DMS 273 treated with DMSO at 0.1 percent for 48 hours (cell line): Measurements from ENCODE around the gene NKIRAS2.

Experiments used
- DNase-seq: peaks from one replicate; lab custom pipeline; 2025; lab: John Stamatoyannopoulos, UW

The NKIRAS2 gene

DNA sequence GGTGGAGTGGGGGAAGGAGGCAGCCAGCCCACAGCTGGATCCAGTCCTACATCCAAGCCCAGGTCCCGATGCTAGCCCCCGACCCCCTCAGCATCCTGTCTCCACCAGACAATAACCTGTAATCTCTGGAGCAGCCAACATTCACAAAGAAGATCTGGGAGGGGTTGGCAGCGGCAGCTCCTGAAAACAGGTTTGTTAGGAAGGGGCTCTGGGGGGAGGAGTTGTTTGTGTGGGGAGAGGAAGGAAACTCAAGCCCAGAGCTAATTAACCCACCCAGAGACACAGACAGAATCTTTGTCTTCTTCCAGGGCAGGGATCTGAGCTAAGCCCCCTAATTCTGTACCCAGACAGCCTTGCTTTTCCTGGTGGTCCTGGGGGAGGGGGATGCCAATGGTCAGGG is 35.1 kb downstream of the NKIRAS2 start:
- no peak for DNase-seq

DNA sequence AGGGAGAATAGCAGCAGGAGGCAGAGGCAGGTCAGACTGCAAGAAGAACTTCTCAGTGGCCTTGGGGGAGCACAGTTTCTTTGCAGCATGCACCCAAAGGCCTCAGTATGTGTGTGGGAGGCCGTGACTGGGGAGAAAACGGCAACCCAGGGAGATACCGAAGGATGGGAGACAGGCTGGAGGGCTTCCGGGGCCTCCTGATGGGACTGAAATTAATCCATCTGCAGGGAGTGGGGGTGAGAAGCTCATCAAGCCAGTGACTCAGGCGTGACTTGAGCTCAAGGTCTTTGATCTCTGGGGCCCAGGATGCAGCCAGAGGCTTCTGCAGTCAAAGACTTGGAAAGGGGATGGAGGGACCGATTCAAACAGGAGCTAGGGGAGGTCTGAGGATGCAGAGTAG is 35.6 kb downstream of the NKIRAS2 start:
- DNase-seq: no peak

DNA sequence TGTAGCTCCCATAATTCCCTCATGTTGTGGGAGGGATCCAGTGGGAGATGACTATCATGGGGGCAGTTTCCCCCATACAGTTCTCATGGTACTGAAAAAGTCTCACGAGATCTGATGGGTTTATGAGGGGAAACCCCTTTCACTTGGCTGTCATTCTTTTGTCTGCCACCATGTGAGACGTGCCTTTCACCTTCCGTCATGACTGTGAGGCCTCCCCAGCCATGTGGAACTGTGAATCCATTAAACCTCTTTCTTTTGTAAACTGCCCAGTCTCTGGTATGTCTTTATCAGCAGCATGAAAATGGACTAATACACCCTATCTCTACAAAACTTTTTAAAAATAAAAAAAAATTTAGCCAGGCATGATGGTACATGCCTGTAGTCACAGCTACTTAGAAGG is 36.7 kb downstream of the NKIRAS2 start:
- no peak for DNase-seq

DNA sequence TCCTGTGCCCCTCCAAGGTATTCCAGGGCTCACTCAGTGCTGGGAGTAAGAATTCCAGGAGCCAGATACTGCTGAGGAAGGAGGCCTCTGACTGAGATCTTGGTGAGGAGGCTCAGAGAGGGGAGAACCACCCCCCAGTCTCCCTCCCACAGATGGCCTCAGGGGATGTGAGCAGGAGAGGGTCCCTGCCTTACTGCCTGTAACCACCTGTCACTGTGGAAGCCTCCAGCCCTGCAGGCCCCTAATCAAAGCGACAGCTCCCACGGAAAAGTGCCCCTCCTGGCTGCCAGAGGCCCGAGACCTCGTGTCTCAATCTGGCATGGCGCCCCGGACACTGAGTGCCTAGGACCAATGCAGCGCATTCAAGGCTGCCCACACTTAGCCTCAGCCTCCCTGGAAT is 38.2 kb downstream of the NKIRAS2 start:
- no peak for DNase-seq

DNA sequence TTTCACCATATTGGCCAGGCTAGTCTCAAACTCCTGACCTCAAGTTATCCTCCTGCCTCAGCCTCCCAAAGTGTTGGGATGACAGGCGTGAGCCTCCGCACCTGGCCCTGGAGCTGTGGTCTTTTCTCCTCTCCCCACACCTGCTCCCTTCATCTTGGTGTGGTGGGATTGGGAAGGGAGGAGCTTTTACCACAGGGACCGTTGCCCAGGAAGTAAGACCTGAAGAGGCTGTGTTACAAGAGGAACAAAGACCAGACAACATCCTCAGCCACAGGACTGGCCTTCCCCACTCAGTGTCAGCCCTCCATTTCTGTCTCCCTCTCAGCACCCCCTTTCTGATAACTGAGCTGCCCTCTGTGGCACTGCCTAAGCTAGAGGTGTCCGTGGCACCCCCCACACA is 39.9 kb downstream of the NKIRAS2 start:
- DNase-seq: no peak

DNA sequence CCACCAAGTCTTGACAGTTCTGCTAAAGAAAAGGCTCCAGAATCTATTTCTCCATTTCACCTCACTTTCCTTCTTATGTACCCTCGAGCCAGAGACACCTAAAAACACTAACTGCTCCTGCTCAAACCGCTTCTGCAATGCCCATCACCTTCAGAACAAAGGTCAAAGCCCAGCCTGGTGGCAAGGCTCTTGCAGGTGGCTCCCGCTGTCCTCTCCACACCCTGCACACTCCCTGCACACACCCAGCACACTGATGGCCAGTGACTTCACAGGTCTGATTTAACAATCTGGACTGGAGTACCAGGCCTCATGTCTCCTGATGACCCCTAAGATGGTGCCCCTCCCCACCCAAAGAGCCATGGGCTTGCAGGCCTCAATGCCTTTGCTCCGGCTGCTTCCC is 40.3 kb downstream of the NKIRAS2 start:
- DNase-seq: no peak

DNA sequence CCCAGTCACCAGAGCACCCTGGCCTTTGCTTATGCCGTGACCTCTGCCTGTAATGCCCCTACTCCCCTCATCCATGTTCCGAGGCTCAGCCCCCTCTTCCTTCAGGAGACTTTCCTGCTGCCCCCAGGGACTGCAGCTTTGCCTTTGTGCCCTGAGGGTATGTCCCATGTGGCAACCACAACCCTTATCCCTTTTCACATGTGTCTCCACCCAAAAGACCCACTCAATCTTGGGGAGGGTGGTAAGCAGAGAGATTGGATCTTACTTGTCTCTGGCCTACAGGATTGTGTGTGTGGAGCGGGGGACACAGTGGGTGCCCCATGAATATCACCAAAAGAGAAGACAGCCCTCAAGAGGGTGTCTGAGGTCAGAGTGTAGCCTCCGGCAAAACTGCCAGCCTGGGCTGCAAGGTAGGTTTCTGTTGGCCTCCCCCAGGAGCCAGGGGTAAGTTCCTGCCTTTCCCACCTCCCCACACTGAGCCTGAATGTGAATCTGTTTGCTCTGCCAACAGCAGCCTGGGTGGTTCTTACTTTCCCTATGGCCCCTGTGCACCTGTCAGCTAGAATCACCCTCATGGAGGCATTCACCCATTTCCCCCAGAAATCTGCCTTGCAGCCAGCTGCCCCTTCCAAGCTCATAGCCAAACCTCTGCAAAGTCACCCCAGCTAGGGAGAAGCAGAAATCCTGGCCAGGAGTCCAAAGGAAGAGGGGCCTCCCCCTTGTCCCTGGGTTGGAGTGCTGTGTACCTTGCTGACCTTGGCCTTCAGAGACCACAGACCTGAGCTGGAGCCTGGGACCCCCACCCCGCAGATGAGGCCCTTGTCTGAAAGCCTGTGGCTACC is 42.0 kb downstream of the NKIRAS2 start:
- no peak for DNase-seq

DNA sequence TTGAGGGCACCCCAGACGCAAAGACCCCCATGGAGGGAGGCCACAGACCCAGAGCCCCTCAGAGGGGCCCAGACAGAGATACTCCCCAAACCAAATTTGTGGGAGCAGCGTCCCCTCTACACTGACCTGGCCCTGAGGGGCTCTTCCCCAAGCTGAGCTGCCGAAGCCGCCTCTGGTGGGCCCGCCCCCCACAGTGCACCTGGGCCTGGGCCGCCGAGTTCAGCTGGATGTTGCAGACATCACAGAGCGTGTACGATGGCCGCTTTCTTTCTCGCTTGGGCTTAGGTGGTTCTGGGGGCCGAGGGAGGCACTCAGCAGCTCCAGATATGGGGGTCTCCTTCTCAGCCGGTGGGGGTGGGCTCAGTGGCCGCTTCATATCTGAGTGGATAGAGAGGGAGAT is 42.8 kb downstream of the NKIRAS2 start:
- no peak for DNase-seq

DNA sequence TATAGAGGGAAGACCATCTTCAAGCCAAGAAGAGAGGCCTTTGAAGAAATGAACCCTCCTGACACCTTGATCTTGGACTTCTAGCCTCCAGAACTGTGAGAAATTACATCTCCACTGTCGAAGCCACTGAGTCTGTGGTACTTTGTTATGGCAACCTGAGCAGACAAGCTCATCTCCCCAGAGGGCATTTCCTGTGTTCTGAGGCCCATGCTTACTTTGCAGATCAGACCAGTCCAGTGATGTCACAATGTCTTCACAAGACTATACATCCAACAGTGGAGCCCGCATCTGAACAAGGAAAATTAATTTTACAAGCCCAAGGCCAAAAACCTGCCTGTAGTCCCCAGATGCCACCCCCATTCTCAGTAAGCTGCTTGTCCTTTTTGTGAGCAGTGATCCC is 45.3 kb downstream of the NKIRAS2 start:
- DNase-seq: no peak

DNA sequence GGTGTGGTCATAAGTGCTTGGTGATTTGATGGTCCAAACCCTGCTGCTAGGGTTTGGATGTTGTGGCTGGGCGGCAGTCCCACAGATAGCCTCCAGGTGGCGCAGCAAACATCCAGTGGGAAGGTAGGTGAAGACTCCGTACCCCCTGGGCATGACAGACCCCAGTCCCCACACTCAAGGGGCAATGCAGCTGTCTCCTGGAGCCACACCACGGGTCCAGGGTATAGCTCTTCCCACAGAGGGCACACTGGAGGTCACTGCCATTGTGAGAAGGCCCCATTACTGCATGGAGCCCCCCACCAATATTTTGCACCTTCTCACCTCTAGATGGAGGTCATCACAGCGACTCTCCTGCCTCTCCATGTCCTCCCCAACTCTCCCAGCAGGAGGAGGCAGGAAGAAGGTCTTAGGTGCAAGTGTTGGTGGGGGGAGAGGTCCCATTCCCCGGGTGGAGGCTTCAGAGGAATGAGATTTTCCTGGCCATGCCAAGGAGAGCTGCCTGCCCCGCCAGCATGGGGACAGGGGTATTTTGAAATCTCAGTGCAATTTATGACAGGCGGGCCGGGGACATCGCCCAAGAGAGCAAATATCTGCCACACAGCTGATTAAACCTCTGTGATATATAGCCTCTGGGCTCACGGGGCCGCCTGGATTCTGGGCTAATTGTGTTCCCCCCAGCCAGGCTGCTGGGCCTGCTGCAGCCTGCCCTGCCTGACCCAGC is 47.6 kb downstream of the NKIRAS2 start:
- DNase-seq: peak; percentile 53

DNA sequence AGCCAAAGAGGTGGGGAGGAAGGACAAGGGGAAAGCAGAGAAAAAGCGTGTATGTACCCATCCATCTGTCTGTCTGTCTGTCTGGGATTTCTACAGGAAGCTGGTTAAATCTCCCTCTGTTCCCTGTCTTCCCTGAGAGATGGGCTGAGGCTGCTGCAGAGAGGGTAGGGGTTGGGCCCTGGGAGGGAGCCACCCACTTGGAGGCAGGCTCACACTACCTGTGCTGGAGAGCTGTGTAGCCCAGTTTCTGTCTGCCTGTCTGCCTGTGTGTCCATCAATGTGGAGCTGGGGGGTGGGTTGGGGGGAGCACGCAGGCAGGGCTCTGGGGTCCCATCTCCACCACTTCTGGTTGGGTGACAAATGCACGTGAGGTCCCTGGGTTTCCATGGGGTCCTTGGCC is 49.1 kb downstream of the NKIRAS2 start:
- DNase-seq: no peak

DNA sequence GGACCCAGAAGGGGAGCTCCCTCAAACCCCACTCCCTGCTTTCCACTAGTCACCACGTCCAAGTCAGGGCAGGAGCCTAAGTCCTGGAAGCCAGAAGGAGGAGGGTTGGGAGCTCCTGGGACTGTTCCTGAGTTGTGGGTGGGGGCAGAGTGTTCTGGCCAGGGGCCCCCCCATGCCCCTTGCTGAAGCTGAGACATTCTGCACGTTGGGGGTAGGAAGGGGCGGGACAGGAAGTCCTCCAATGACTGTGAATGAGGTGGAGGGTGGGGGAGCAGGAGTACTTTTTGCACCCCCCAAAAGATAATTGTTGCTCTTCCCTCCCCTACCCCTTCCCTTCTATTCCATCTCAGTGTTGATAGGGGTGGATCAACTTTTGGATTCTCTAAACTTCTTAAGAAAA is 51.9 kb downstream of the NKIRAS2 start:
- DNase-seq: no peak

DNA sequence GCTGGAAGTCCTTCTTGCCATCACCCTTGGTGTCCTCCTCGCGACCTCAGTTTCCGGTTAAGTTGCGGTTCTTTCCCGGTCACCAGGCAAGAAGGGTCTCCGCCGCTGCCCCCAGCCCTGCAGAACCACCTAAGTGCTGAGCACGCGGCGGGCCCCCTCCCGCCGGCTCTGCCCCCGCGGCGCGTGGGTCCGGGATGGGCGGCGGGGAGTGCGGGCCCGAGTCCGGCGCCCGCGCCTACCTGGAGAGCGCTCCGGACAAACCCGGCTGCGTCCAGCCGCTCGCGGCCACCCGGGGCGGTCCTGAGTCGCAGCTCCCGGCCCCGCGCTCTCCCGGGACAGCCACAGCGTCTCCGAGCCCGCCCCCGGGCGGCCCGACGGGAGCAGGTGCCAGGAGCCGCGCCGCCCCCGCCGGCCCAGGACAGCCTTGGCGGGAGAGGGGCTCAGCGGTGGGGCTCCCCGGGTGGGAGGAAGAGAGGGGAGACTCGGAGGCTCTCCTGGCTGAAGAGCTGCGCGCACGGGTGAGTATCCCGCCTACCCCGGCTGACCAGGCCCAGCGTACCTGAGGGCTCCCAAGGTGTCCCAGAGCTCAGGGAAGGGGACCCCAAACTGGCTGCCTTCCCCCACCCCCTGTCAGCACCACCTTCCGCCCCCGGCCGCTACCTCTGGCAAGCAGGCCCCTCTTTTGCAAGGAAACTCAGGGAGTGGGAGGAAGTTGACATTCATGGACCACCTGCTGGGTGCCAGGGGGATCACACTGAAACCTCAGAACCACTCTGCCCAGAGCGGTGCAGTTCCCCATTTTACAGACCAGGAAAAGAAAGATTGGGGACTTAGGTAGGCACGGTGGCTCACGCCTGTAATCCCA is 52.7 kb downstream of the NKIRAS2 start:
- no peak for DNase-seq
